ENCODE data around the gene JAG1. TPM values are rescaled to one million over a fixed set of nuclear protein-coding genes. Genes with fewer than 3 reads are reported as not detected.

The JAG1 gene
- total RNA-seq (2014; rRNA removed; shearing (Covaris generic)) (4.8 and 8.4 TPM in 2 replicates), polyA plus RNA-seq (2016; fragmentation: Nextera tagmentation; extraction: Ambion mirVana) (0.98 and 1.2 TPM in 2 replicates)

DNA sequence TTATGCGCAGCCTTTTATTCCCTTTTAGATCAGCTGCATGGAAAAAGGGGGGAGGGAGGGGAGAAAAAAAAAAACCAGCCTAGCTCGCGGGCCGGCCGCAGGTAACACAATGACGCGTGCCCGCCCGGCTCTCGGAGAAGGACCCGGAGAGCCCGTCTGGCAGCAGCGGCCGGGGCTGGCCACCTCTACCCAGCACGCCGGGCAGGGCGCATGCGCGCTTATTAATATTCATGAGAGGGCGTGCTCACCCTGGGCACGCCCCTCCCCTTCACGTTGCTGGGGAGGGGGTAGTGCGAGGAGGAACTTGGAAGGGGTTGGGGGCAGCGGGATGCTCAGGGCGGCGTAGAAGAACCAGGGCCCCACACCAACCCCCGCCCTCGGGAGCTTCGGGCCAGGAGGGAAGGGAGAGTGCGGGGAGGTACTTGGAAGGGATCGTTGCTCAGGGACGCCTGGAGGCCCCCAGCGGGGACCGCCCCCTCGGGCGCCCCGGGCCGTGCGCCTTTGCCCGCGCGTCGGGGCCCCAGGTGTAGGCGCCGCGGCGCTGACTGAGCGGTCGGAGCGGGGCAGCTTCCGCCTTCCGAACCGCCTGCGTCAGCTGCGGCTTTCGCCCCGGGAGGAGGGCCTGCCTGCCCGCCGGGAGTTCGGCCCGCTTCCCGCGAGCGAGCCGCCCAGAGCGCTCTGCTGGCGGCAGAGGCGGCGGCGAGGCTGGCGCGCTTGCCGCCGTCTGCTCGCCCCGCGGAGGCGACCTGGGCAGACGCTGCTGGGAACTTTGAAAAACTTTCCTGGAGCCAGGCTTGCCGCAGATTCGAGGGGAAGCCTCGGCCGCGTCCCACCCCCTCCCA lies at the start of gene JAG1:
Gene JAG1, minus strand, starts transcription at position 158 of the 842 bp plus-strand sequence. CDS start 469 bp downstream, outside the sequence.
- Histone ChIP-seq H3K4me2 (ENCODE audit: unreplicated experiment) (peak within 1 kb of the TSS; percentile 81), H3K36me3 (ENCODE audit: low read depth) (no peaks in the 10 kb centered on the region), H3K27me3 (replicated peaks; ENCODE audit: insufficient read depth) (no peaks in the 10 kb centered on the region), H3K79me2 (ENCODE audit: insufficient read depth) (no peaks in the 10 kb centered on the region), H3K4me3 (peak within 1 kb of the TSS; percentile 82), H3K9me2 (ENCODE audit: insufficient read depth) (no peaks in the 10 kb centered on the region), H3K4me1 (ENCODE audit: insufficient read depth) (peaks cover 9% of the 10 kb centered on the region; the same call in 1 of the 2 replicates), H3K27ac (peak within 1 kb of the TSS; percentile 86), H3K9ac (peak within 1 kb of the TSS; percentile 91), H2AFZ (peak within 1 kb of the TSS; percentile 74), H3K9me3 (ENCODE audit: low read depth) (no peaks in the 10 kb centered on the region), H4K20me1 (ENCODE audit: insufficient read depth) (no peaks in the 10 kb centered on the region), H3F3A (ENCODE audit: insufficient read depth) (peaks cover 16% of the 10 kb centered on the region; the same call in 1 of the 2 replicates)
- WGBS, 2 experiments (ENCODE audit: low coverage in 1 of 2, low lambda C conversion rate in 2 of 2, missing lambda C conversion rate in 2 of 2), result 2% methylated on average over 69 to 70 of the region's 84 CpGs
- in situ Hi-C loops (cut with MboI), result loop anchor here (10.0 to 25.0 kb wide), 3 partner anchors 531 to 863 kb away; no protein-coding TSS in a partner anchor
- no peak for TF ChIP-seq EZH2phosphoT487 (IDR thresholded peaks at IDR 0.05; ENCODE audit: insufficient read depth, low read depth)
- no peak for TF ChIP-seq EZH2 (IDR thresholded peaks at IDR 0.05; ENCODE audit: insufficient read depth, poor library complexity, severe bottlenecking)
- DNase-seq, result peak; percentile 96

DNA sequence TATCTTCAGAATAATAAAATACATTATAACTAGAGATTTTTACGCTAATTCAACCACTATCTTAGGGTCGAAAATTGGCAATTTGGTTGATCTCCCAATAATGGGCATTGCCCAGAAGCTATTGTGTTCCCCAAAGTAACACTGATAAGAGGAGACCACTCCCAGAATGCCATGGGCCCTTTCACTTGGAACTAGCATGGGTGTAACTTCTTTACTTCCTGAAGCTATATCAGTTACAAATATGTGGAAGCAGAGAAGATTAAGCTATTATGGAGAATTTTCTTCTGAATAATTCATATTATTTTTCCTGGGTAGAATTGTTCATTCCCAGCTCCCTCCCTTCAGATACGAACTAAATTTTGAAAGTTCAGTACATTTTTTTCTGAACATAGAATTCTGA lies 48.2 kb upstream of the JAG1 start:
- 66 to 68% methylated on average over 3 of the region's 3 CpGs for WGBS, 2 experiments (ENCODE audit: low coverage in 1 of 2, low lambda C conversion rate in 2 of 2, missing lambda C conversion rate in 2 of 2)
- peaks cover 3% of the 10 kb centered on the region; the same call in 1 of the 2 replicates for H3K27me3 ChIP-seq (replicated peaks; ENCODE audit: insufficient read depth)
- no peak overlapping the region for H3K4me2 ChIP-seq (ENCODE audit: unreplicated experiment)
- no peaks in the 10 kb centered on the region for H4K20me1 ChIP-seq (ENCODE audit: insufficient read depth)
- H3K4me1 ChIP-seq (ENCODE audit: insufficient read depth), result 0 out of 2 replicates have a peak, but pooled peaks cover under 1% of the 10 kb centered on the region
- H3K9me2 ChIP-seq (ENCODE audit: insufficient read depth), result no peaks in the 10 kb centered on the region
- no peaks in the 10 kb centered on the region for H3K9me3 ChIP-seq (ENCODE audit: low read depth)
- H3K36me3 ChIP-seq (ENCODE audit: low read depth), result no peaks in the 10 kb centered on the region
- no peak overlapping the region for H3K4me3 ChIP-seq
- in situ Hi-C loops (cut with MboI), result no loop called here
- DNase-seq, result no peak
- no peaks in the 10 kb centered on the region for H3K79me2 ChIP-seq (ENCODE audit: insufficient read depth)
- no peak overlapping the region for H2AFZ ChIP-seq
- no peak overlapping the region for H3K27ac ChIP-seq
- TF ChIP-seq EZH2 (IDR thresholded peaks at IDR 0.05; ENCODE audit: insufficient read depth, poor library complexity, severe bottlenecking), result no peak
- no peak for TF ChIP-seq EZH2phosphoT487 (IDR thresholded peaks at IDR 0.05; ENCODE audit: insufficient read depth, low read depth)
- no peaks in the 10 kb centered on the region for H3F3A ChIP-seq (ENCODE audit: insufficient read depth)
- H3K9ac ChIP-seq, result no peak overlapping the region

DNA sequence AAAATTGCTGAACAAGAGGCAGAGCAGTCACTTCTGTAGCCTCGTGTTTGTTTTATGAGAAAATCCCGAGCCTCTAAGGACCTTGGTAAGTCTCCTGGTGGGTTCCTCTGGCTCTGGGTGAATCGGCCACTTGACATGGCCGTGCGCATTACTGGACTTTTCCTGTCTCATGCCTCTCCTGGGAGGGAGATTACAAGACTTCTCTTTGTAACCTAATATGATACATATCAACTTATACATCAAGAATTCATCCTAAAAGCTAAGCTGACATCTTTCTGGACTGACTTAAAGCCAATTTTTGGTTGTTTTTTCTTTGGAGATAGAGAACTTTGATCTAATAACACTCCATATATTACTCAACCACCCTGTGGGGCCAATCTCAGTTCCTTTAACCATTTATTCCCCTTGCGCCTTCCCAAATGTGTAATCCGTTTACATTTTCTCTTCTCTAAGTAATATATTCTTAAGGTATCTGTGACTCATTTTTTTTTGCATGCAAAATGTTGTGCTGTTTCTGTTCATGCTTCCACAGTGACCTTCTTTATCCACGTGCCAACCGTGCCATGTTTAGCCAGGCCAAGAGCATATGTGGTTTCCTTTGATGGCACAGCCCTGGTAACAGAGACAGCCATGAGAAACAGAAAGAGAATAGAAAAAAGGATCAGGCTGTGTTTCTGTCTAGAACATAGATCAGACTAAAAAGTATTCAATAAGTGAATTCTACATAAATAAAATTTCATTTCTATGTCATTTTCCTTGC lies 47.5 kb upstream of the JAG1 start:
- in situ Hi-C loops (cut with MboI), result no loop called here

DNA sequence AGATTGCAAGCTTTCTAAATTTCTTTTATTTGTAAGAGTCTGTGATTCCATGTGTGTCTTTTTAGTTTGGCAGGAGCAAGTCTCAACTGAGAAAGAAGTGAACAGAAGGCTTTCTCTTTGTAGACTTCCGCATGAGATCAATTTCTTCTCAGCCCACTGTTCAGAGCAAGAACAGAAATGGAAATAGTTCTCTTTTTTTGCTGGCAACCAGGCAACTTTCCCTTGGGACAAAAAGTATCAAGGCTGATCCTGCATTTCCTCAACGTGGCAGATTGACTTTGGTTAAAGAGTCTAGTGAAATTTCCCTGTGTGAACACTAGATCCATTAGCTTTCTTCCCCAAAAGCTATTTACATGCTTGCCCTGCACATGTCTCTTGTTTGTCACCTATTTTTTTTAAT lies 46.8 kb upstream of the JAG1 start:
- Histone ChIP-seq H3K27me3 (replicated peaks; ENCODE audit: insufficient read depth) (peaks cover 3% of the 10 kb centered on the region; the same call in 1 of the 2 replicates), H3K9me2 (ENCODE audit: insufficient read depth) (no peaks in the 10 kb centered on the region), H3K79me2 (ENCODE audit: insufficient read depth) (no peaks in the 10 kb centered on the region), H3K9ac (no peak overlapping the region), H3K4me1 (ENCODE audit: insufficient read depth) (0 out of 2 replicates have a peak, but pooled peaks cover 6% of the 10 kb centered on the region), H4K20me1 (ENCODE audit: insufficient read depth) (no peaks in the 10 kb centered on the region), H3K36me3 (ENCODE audit: low read depth) (no peaks in the 10 kb centered on the region), H2AFZ (no peak overlapping the region), H3K4me3 (no peak overlapping the region), H3K9me3 (ENCODE audit: low read depth) (no peaks in the 10 kb centered on the region), H3K27ac (no peak overlapping the region), H3K4me2 (ENCODE audit: unreplicated experiment) (no peak overlapping the region), H3F3A (ENCODE audit: insufficient read depth) (no peaks in the 10 kb centered on the region)
- no peak for TF ChIP-seq EZH2phosphoT487 (IDR thresholded peaks at IDR 0.05; ENCODE audit: insufficient read depth, low read depth)
- no peak for TF ChIP-seq EZH2 (IDR thresholded peaks at IDR 0.05; ENCODE audit: insufficient read depth, poor library complexity, severe bottlenecking)
- WGBS, 2 experiments (ENCODE audit: low coverage in 1 of 2, low lambda C conversion rate in 2 of 2, missing lambda C conversion rate in 2 of 2), result 49 to 59% methylated on average over 2 of the region's 2 CpGs
- DNase-seq, result no peak
- in situ Hi-C loops (cut with MboI), result no loop called here

More for the DNA sequence above, 47.5 kb upstream of the JAG1 start:
- Histone ChIP-seq H3K9me3 (ENCODE audit: low read depth) (no peaks in the 10 kb centered on the region), H3K79me2 (ENCODE audit: insufficient read depth) (no peaks in the 10 kb centered on the region), H3K9ac (no peak overlapping the region), H3K27ac (no peak overlapping the region), H3K4me3 (no peak overlapping the region), H4K20me1 (ENCODE audit: insufficient read depth) (no peaks in the 10 kb centered on the region), H3F3A (ENCODE audit: insufficient read depth) (no peaks in the 10 kb centered on the region), H3K27me3 (replicated peaks; ENCODE audit: insufficient read depth) (peaks cover 3% of the 10 kb centered on the region; the same call in 1 of the 2 replicates), H3K4me2 (ENCODE audit: unreplicated experiment) (no peak overlapping the region), H2AFZ (no peak overlapping the region), H3K36me3 (ENCODE audit: low read depth) (no peaks in the 10 kb centered on the region), H3K9me2 (ENCODE audit: insufficient read depth) (no peaks in the 10 kb centered on the region), H3K4me1 (ENCODE audit: insufficient read depth) (0 out of 2 replicates have a peak, but pooled peaks cover 6% of the 10 kb centered on the region)
- no peak for TF ChIP-seq EZH2phosphoT487 (IDR thresholded peaks at IDR 0.05; ENCODE audit: insufficient read depth, low read depth)
- no peak for TF ChIP-seq EZH2 (IDR thresholded peaks at IDR 0.05; ENCODE audit: insufficient read depth, poor library complexity, severe bottlenecking)
- 76 to 84% methylated on average over 9 of the region's 9 CpGs for WGBS, 2 experiments (ENCODE audit: low coverage in 1 of 2, low lambda C conversion rate in 2 of 2, missing lambda C conversion rate in 2 of 2)
- DNase-seq, result no peak

Data from GM23248 (cell line).